Stimulated activated effector memory CD8-positive, alpha-beta T cell treated with anti-CD3 and anti-CD28 coated beads, Interleukin-12 subunit alpha, Interleukin-12 subunit beta, amount 100 ng/mL, for 72 hours (primary cell): ENCODE results near the gene TMEM123.
"Not testable (repeated sequence)": the region's sequence is repeated elsewhere in the genome, so short reads cannot be mapped to it uniquely, and the experiment has no call there.

Experiments used
- ATAC-seq: fragments of 150-1000 bp; cut with Tn5 transposase; 2 replicates; pipeline ENCODE4 v1.10.0; 2021
- DNase-seq, 2 donors: peaks; one replicate each; pipeline ENCODE4 v3.0.0; 2021 to 2022; ENCODE audit warnings: low spot score in 2 of 2
- H3K27ac Mint-ChIP-seq: one replicate; pipeline ENCODE4 v1.8.0; 2022; ENCODE audit warnings: mild to moderate bottlenecking, mixed read lengths
- H3K36me3 Mint-ChIP-seq: one replicate; pipeline ENCODE4 v1.8.0; 2022; ENCODE audit warnings: mild to moderate bottlenecking, mixed read lengths
- H3K4me1 Mint-ChIP-seq: one replicate; pipeline ENCODE4 v1.8.0; 2022; ENCODE audit warnings: mixed read lengths
- H3K4me3 Mint-ChIP-seq: one replicate; pipeline ENCODE4 v1.8.0; 2022; ENCODE audit warnings: mild to moderate bottlenecking, mixed read lengths
- H3K9me3 Mint-ChIP-seq: one replicate; pipeline ENCODE4 v1.8.0; 2022; ENCODE audit warnings: mixed read lengths

Gene TMEM123

GRCh38 chr11:102447193-102447592, 5.4 kb downstream of the TMEM123 start:
- peaks cover 60% of the 10 kb centered on the region for H3K36me3 Mint-ChIP-seq
- peak; percentile 82 for ATAC-seq
- H3K27ac Mint-ChIP-seq = peak overlapping the region; percentile 83
- H3K9me3 Mint-ChIP-seq = no peaks in the 10 kb centered on the region
- H3K4me3 Mint-ChIP-seq = peak overlapping the region; percentile 16
- no peak for DNase-seq
- H3K4me1 Mint-ChIP-seq = peaks cover 86% of the 10 kb centered on the region

- no peak overlapping the region for H3K27ac Mint-ChIP-seq
- H3K4me1 Mint-ChIP-seq = peaks cover 89% of the 10 kb centered on the region
- no peak for ATAC-seq
- H3K4me3 Mint-ChIP-seq = no peak overlapping the region
- peaks cover 57% of the 10 kb centered on the region for H3K36me3 Mint-ChIP-seq
- no peaks in the 10 kb centered on the region for H3K9me3 Mint-ChIP-seq
- no peak for DNase-seq
Measured at GRCh38 chr11:102446606-102447005, 6.0 kb downstream of the TMEM123 start.

GRCh38 chr11:102444693-102445092, 7.9 kb downstream of the TMEM123 start:
- not testable (repeated sequence) for H3K4me3 Mint-ChIP-seq, ATAC-seq, H3K9me3 Mint-ChIP-seq, DNase-seq, H3K27ac Mint-ChIP-seq
- Mint-ChIP-seq H3K4me1 (peaks cover 90% of the 10 kb centered on the region), H3K36me3 (peaks cover 58% of the 10 kb centered on the region)

- Mint-ChIP-seq H3K36me3 (peaks cover 62% of the 10 kb centered on the region), H3K4me1 (peaks cover 89% of the 10 kb centered on the region)
- H3K9me3 Mint-ChIP-seq, H3K4me3 Mint-ChIP-seq, H3K27ac Mint-ChIP-seq, ATAC-seq, DNase-seq: not testable (repeated sequence)
Measured at GRCh38 chr11:102444142-102444541, 8.4 kb downstream of the TMEM123 start.

GRCh38 chr11:102439063-102439363, 13.6 kb downstream of the TMEM123 start:
- not testable (repeated sequence) for DNase-seq, ATAC-seq, H3K9me3 Mint-ChIP-seq, H3K4me3 Mint-ChIP-seq
- Mint-ChIP-seq H3K4me1 (peaks cover 70% of the 10 kb centered on the region), H3K27ac (peak overlapping the region; percentile 20), H3K36me3 (peaks cover 60% of the 10 kb centered on the region)

- peaks cover 64% of the 10 kb centered on the region for H3K4me1 Mint-ChIP-seq
- peaks cover 57% of the 10 kb centered on the region for H3K36me3 Mint-ChIP-seq
- ATAC-seq (no peak), DNase-seq (no peak)
- H3K27ac Mint-ChIP-seq = peak overlapping the region; percentile 20
- no peak overlapping the region for H3K4me3 Mint-ChIP-seq
- no peaks in the 10 kb centered on the region for H3K9me3 Mint-ChIP-seq
Measured at GRCh38 chr11:102438311-102439062, 14.1 kb downstream of the TMEM123 start.

GRCh38 chr11:102437727-102438126, 14.8 kb downstream of the TMEM123 start:
- ATAC-seq (no peak), DNase-seq (no peak)
- H3K27ac Mint-ChIP-seq = no peak overlapping the region
- H3K9me3 Mint-ChIP-seq = no peaks in the 10 kb centered on the region
- H3K4me1 Mint-ChIP-seq = peaks cover 58% of the 10 kb centered on the region
- no peak overlapping the region for H3K4me3 Mint-ChIP-seq
- peaks cover 63% of the 10 kb centered on the region for H3K36me3 Mint-ChIP-seq

- Mint-ChIP-seq H3K27ac (no peak overlapping the region), H3K36me3 (peaks cover 68% of the 10 kb centered on the region), H3K4me1 (peaks cover 58% of the 10 kb centered on the region), H3K4me3 (no peak overlapping the region), H3K9me3 (peaks cover 4% of the 10 kb centered on the region)
- ATAC-seq (no peak), DNase-seq (no peak)
Measured at GRCh38 chr11:102436976-102437375, 15.6 kb downstream of the TMEM123 start.

GRCh38 chr11:102436561-102436960, 16.0 kb downstream of the TMEM123 start:
- ATAC-seq = no peak
- DNase-seq = no peak
- H3K4me1 Mint-ChIP-seq = peaks cover 57% of the 10 kb centered on the region
- H3K4me3 Mint-ChIP-seq = no peak overlapping the region
- peaks cover 7% of the 10 kb centered on the region for H3K9me3 Mint-ChIP-seq
- no peak overlapping the region for H3K27ac Mint-ChIP-seq
- H3K36me3 Mint-ChIP-seq = peaks cover 69% of the 10 kb centered on the region

- peaks cover 55% of the 10 kb centered on the region for H3K4me1 Mint-ChIP-seq
- H3K9me3 Mint-ChIP-seq = peaks cover 7% of the 10 kb centered on the region
- no peak overlapping the region for H3K27ac Mint-ChIP-seq
- H3K36me3 Mint-ChIP-seq = peaks cover 70% of the 10 kb centered on the region
- no peak overlapping the region for H3K4me3 Mint-ChIP-seq
- DNase-seq = no peak
- ATAC-seq = no peak
Measured at GRCh38 chr11:102435688-102436087, 16.9 kb downstream of the TMEM123 start.

GRCh38 chr11:102433571-102433970, 19.0 kb downstream of the TMEM123 start:
- peaks cover 81% of the 10 kb centered on the region for H3K36me3 Mint-ChIP-seq
- not testable (repeated sequence) for DNase-seq, H3K27ac Mint-ChIP-seq, H3K4me3 Mint-ChIP-seq, H3K9me3 Mint-ChIP-seq, ATAC-seq
- H3K4me1 Mint-ChIP-seq = peaks cover 49% of the 10 kb centered on the region

GRCh38 chr11:102432560-102432959, 20.0 kb downstream of the TMEM123 start:
- not testable (repeated sequence) for DNase-seq, H3K9me3 Mint-ChIP-seq, ATAC-seq, H3K27ac Mint-ChIP-seq, H3K4me3 Mint-ChIP-seq
- H3K4me1 Mint-ChIP-seq = peaks cover 44% of the 10 kb centered on the region
- peaks cover 75% of the 10 kb centered on the region for H3K36me3 Mint-ChIP-seq

- Mint-ChIP-seq H3K27ac (no peak overlapping the region), H3K4me1 (peaks cover 45% of the 10 kb centered on the region), H3K36me3 (peaks cover 72% of the 10 kb centered on the region), H3K4me3 (no peak overlapping the region), H3K9me3 (peaks cover 7% of the 10 kb centered on the region)
- DNase-seq (no peak), ATAC-seq (no peak)
Measured at GRCh38 chr11:102431404-102431803, 21.2 kb downstream of the TMEM123 start.

- Mint-ChIP-seq H3K36me3 (peaks cover 68% of the 10 kb centered on the region), H3K4me1 (peaks cover 47% of the 10 kb centered on the region), H3K4me3 (peak overlapping the region; percentile 30), H3K9me3 (peaks cover 7% of the 10 kb centered on the region), H3K27ac (peak overlapping the region; percentile 63)
- no peak for DNase-seq
- peak; percentile 92 for ATAC-seq
Measured at GRCh38 chr11:102430158-102430836, 22.3 kb downstream of the TMEM123 start.

GRCh38 chr11:102429691-102430090, 22.9 kb downstream of the TMEM123 start:
- peaks cover 7% of the 10 kb centered on the region for H3K9me3 Mint-ChIP-seq
- H3K27ac Mint-ChIP-seq = peak overlapping the region; percentile 63
- H3K4me1 Mint-ChIP-seq = peaks cover 47% of the 10 kb centered on the region
- H3K4me3 Mint-ChIP-seq = no peak overlapping the region
- peaks cover 64% of the 10 kb centered on the region for H3K36me3 Mint-ChIP-seq
- ATAC-seq = peak; percentile 5
- no peak for DNase-seq

- Mint-ChIP-seq H3K4me3 (no peak overlapping the region), H3K36me3 (peaks cover 59% of the 10 kb centered on the region), H3K9me3 (peaks cover 7% of the 10 kb centered on the region), H3K27ac (peak overlapping the region; percentile 63), H3K4me1 (peaks cover 47% of the 10 kb centered on the region)
- DNase-seq = no peak
- no peak for ATAC-seq
Measured at GRCh38 chr11:102429226-102429625, 23.3 kb downstream of the TMEM123 start.
